IMR-90 (cell line): ENCODE results near the gene MLLT3. TPM values are rescaled to one million over a fixed set of nuclear protein-coding genes. Genes with fewer than 3 reads are reported as not detected.
A peak's percentile ranks its signal among the peaks of the same experiment; 100 is the strongest.

ENCODE experiments used
- ATAC-seq: fragments of 200-7000 bp; cut with Tn5 transposase; 2 replicates; pipeline ENCODE4 v1.9.1; 2020; ENCODE audit warnings: low read depth, mild to moderate bottlenecking, moderate library complexity
- BruUV-seq: library from RNA; stranded (reverse); fragments of 400-500 nt; replicated peaks from 2 replicates; lab custom pipeline; 2021; lab: Mats Ljungman, UMichigan
- CTCF ChIA-PET: fragments of 300-600 bp; formaldehyde crosslinking; extraction: SDS; loops from one replicate; lab custom pipeline; 2021; ENCODE audit warnings: antibody characterized with exemption; lab: Yijun Ruan, JAX
- POLR2A ChIA-PET: fragments of 300-600 bp; sonication (Branson Sonifier 250); formaldehyde crosslinking; loops from one replicate; lab custom pipeline; 2022; ENCODE audit warnings: antibody characterized with exemption; ENCODE audit not compliant: unreplicated experiment; lab: Charles Lee
- DNase-seq: peaks from one replicate; pipeline ENCODE4 v3.0.0; 2013
- H2AFZ ChIP-seq: replicated peaks from 2 replicates; pipeline ENCODE3; 2013; ENCODE audit warnings: low read length, mild to moderate bottlenecking; ENCODE audit not compliant: poor library complexity
- H2AK5ac ChIP-seq: 2 replicates; pipeline ENCODE4 v1.6.1; 2013; ENCODE audit warnings: low read depth, low read length, inconsistent platforms
- H2AK9ac ChIP-seq: replicated peaks from 2 replicates; pipeline ENCODE3; 2013; ENCODE audit warnings: mild to moderate bottlenecking, low read depth, low read length, moderate library complexity; ENCODE audit not compliant: poor library complexity
- H2BK120ac ChIP-seq: 2 replicates; pipeline ENCODE4 v1.6.1; 2013; ENCODE audit warnings: low read depth, low read length, inconsistent platforms
- H2BK15ac ChIP-seq: 3 replicates; pipeline ENCODE4 v1.6.1; 2013; ENCODE audit warnings: low read depth, low read length, inconsistent platforms
- H2BK20ac ChIP-seq: 2 replicates; pipeline ENCODE4 v1.6.1; 2013; ENCODE audit warnings: low read depth, mild to moderate bottlenecking, inconsistent platforms, low read length, moderate library complexity
- H2BK5ac ChIP-seq: 2 replicates; pipeline ENCODE4 v1.6.1; 2013; ENCODE audit warnings: mild to moderate bottlenecking, low read depth, low read length, inconsistent platforms; ENCODE audit not compliant: poor library complexity, severe bottlenecking
- H3K14ac ChIP-seq: replicated peaks from 2 replicates; pipeline ENCODE4 v1.6.1; 2013; ENCODE audit warnings: low read depth, low read length, inconsistent platforms
- H3K18ac ChIP-seq: 2 replicates; pipeline ENCODE4 v1.6.1; 2013; ENCODE audit warnings: low read depth, low read length, control low read depth
- H3K23ac ChIP-seq: 2 replicates; pipeline ENCODE4 v1.6.1; 2013; ENCODE audit warnings: low read depth, low read length, inconsistent platforms
- H3K27ac ChIP-seq: 2 replicates; pipeline ENCODE4 v1.5.1; 2013; ENCODE audit warnings: mild to moderate bottlenecking, control low read depth, low read length; ENCODE audit not compliant: insufficient read depth
- H3K27me3 ChIP-seq: 2 replicates; pipeline ENCODE4 v1.6.1; 2013; ENCODE audit warnings: low read length; ENCODE audit not compliant: control insufficient read depth, insufficient read depth
- H3K36me3 ChIP-seq: 2 replicates; pipeline ENCODE4 v1.6.1; 2013; ENCODE audit warnings: low read length, mixed read lengths; ENCODE audit not compliant: control insufficient read depth, insufficient read depth
- H3K4ac ChIP-seq: 2 replicates; pipeline ENCODE4 v1.6.1; 2013; ENCODE audit warnings: low read depth, low read length, inconsistent platforms
- H3K4me1 ChIP-seq: 2 replicates; pipeline ENCODE4 v1.6.1; 2013; ENCODE audit warnings: low read length, mixed read lengths; ENCODE audit not compliant: control insufficient read depth, insufficient read depth
- H3K4me2 ChIP-seq: 2 replicates; pipeline ENCODE4 v1.6.1; 2013; ENCODE audit warnings: low read depth, mild to moderate bottlenecking, control low read depth, low read length, moderate library complexity
- H3K4me3 ChIP-seq: 2 replicates; pipeline ENCODE4 v1.5.1; 2013; ENCODE audit warnings: low read depth, mild to moderate bottlenecking, control low read depth, low read length, moderate library complexity; ENCODE audit not compliant: insufficient read depth
- H3K56ac ChIP-seq: 2 replicates; pipeline ENCODE4 v1.6.1; 2013; ENCODE audit warnings: low read length, inconsistent platforms; ENCODE audit not compliant: insufficient read depth; ENCODE audit errors: extremely low read depth
- H3K79me1 ChIP-seq, 2 experiments: 2 replicates each; pipeline ENCODE4 v1.6.1; 2013; ENCODE audit warnings: low read length in 2 of 2, inconsistent platforms in 1 of 2, low read depth in 1 of 2
- H3K9ac ChIP-seq: 2 replicates; pipeline ENCODE4 v1.6.1; 2013; ENCODE audit warnings: low read depth, low read length, control low read depth
- H3K9me1 ChIP-seq: 2 replicates; pipeline ENCODE4 v1.6.1; 2013; ENCODE audit warnings: low read length, inconsistent platforms; ENCODE audit not compliant: insufficient read depth
- H3K9me3 ChIP-seq: 2 replicates; pipeline ENCODE4 v1.6.1; 2013; ENCODE audit warnings: low read length; ENCODE audit not compliant: control insufficient read depth, insufficient read depth
- H4K20me1 ChIP-seq: 2 replicates; pipeline ENCODE4 v1.6.1; 2013; ENCODE audit warnings: low read length, inconsistent platforms; ENCODE audit not compliant: insufficient read depth
- H4K5ac ChIP-seq: 2 replicates; pipeline ENCODE4 v1.6.1; 2013; ENCODE audit warnings: mild to moderate bottlenecking, low read depth, low read length, control low read depth
- H4K8ac ChIP-seq, 2 experiments: 2 replicates each; pipeline ENCODE4 v1.6.1; 2013; ENCODE audit warnings: low read depth in 2 of 2, low read length in 2 of 2, control low read depth in 1 of 2, inconsistent platforms in 1 of 2
- H4K91ac ChIP-seq: 2 replicates; pipeline ENCODE4 v1.6.1; 2013; ENCODE audit warnings: low read depth, low read length, inconsistent platforms; ENCODE audit not compliant: insufficient read depth
- BHLHE40 ChIP-seq: fragments of 150-350 bp; IDR thresholded peaks from 2 replicates; pipeline ENCODE4 v1.6.1; 2016; ENCODE audit warnings: mild to moderate bottlenecking, low read depth, low read length
- CEBPB ChIP-seq: IDR thresholded peaks from 2 replicates; pipeline ENCODE4 v1.6.1; 2012; ENCODE audit warnings: low read depth, low read length, improper control_type of control experiment
- FOS ChIP-seq: fragments of 150-350 bp; IDR thresholded peaks from 2 replicates; pipeline ENCODE4 v1.6.1; 2016; ENCODE audit warnings: low read depth, low read length
- MAZ ChIP-seq: IDR thresholded peaks from 2 replicates; pipeline ENCODE4 v1.6.1; 2012; ENCODE audit warnings: low read depth, mild to moderate bottlenecking, low read length, improper control_type of control experiment, moderate library complexity, borderline replicate concordance
- MXI1 ChIP-seq: IDR thresholded peaks from 2 replicates; pipeline ENCODE4 v1.6.1; 2012; ENCODE audit warnings: low read depth, mild to moderate bottlenecking, low read length, moderate library complexity, borderline replicate concordance
- NFE2L2 ChIP-seq: fragments of 150-350 bp; IDR thresholded peaks from 2 replicates; pipeline ENCODE4 v1.6.1; 2016; ENCODE audit warnings: low read depth, mild to moderate bottlenecking, low read length
- RCOR1 ChIP-seq: IDR thresholded peaks from 2 replicates; pipeline ENCODE4 v1.6.1; 2012; ENCODE audit warnings: mild to moderate bottlenecking, low read length, improper control_type of control experiment; ENCODE audit not compliant: insufficient replicate concordance
- RFX5 ChIP-seq: IDR thresholded peaks from 2 replicates; pipeline ENCODE4 v1.8.0; 2012; ENCODE audit warnings: low read depth, mild to moderate bottlenecking, low read length, moderate library complexity
- WGBS, 2 experiments: methylation state at CpG; one replicate each; pipeline versions ENCODE4 v1.1.5 to v1.1.7; 2013; ENCODE audit warnings: missing lambda C conversion rate in 2 of 2; ENCODE audit not compliant: insufficient read length in 1 of 2; ENCODE audit errors: extremely low coverage in 2 of 2; 5-methylcytosine and 5-hydroxymethylcytosine counted together
- dilution Hi-C: fragments of 300-500 bp; cut with HindIII; formaldehyde crosslinking; loops from one replicate; pipeline ENCODE4 v1.14.3; 2018; ENCODE audit warnings: low sequenced_read_pairs; ENCODE audit not compliant: unreplicated experiment
- in situ Hi-C: fragments of 300-500 bp; cut with MboI; formaldehyde crosslinking; loops from 3 replicates; pipeline ENCODE4 v1.14.3; 2019; ENCODE audit warnings: low sequenced_read_pairs, inconsistent platforms, mixed read lengths
- intact Hi-C: fragments of 100-400 bp; cut with micrococcal nuclease; formaldehyde crosslinking; loops from 2 replicates; pipeline ENCODE4 v1.10.0; 2022
- polyA plus RNA-seq, 3 experiments: library from polyadenylated mRNA; depleted of rRNA; stranded (reverse); fragments of >200 nt; gene quantifications; 2 replicates each; pipeline ENCODE4 v1.2.3, GENCODE V29; 2012; ENCODE audit warnings: low replicate concordance in 1 of 3
- total RNA-seq: library from RNA; depleted of rRNA; stranded (reverse); fragments of >200 nt; gene quantifications from 2 replicates; pipeline ENCODE4 v1.2.3, GENCODE V29; 2012
- TF ChIP-seq, protein P1 (sequence below): fragments of 150-350 bp; IDR thresholded peaks from 2 replicates; pipeline ENCODE4 v1.6.1; 2016; ENCODE audit warnings: low read depth, mild to moderate bottlenecking, low read length, moderate library complexity, borderline replicate concordance

The MLLT3 gene
- total and polyA plus RNA-seq, 2 of the 4 experiments (the other 2 are of a cell fraction), result 10.4 to 21.1 TPM

DNA sequence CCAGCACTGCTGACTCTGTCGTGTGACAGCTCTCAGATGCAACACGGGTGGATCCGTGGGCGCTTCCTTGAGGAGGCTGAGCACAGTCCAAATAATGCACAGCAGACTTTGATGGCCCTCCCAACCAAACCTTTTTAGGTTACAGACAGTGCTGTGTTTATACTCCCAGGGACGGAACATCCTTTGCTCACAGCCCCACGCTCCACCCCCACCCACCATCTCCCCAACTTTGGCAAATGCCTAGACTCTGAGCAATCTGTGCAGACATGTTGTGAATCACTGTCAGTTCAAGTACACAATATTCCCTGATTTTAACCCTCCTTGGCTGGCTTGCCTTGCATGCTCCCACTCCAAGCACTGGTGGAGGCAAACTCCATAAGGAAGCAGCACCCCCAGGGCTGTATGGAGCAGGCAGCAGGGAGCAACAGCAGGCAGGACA, 324.6 kb downstream of the MLLT3 start:
- Histone ChIP-seq H3K23ac (peak overlapping the region; percentile 94; the same call in 1 of the 2 replicates), H3K4me3 (no peak overlapping the region), H3K14ac (peak overlapping the region; percentile 96), H3K18ac (peak overlapping the region; percentile 51; the same call in 1 of the 2 replicates), H2BK5ac (peak overlapping the region; percentile 81), H3K56ac (peak overlapping the region; percentile 86), H3K27ac (peak overlapping the region; percentile 36), H3K9me3 (no peaks in the 10 kb centered on the region), H3K27me3 (no peaks in the 10 kb centered on the region), H4K5ac (no peak overlapping the region), H2BK20ac (peak overlapping the region; percentile 98), H2AFZ (peak overlapping the region; percentile 87), H2BK120ac (peak overlapping the region; percentile 99), H3K9ac (no peak overlapping the region; the same call in 1 of the 2 replicates), H3K4me2 (peak overlapping the region; percentile 18), H2AK9ac (peak overlapping the region; percentile 82), H3K36me3 (no peaks in the 10 kb centered on the region), H3K4ac (peak overlapping the region; percentile 99), H4K91ac (peak overlapping the region; percentile 96), H4K8ac (peak overlapping the region; percentile 88 to 91), H2AK5ac (peak overlapping the region; percentile 92), H3K9me1 (peaks cover 11% of the 10 kb centered on the region), H2BK15ac (peak overlapping the region; percentile 96; the same call in 2 of the 3 replicates), H3K79me1 (no peaks in the 10 kb centered on the region), H3K4me1 (peaks cover 5% of the 10 kb centered on the region), H4K20me1 (no peaks in the 10 kb centered on the region)
- DNase-seq (peak; percentile 88), ATAC-seq (peak; percentile 98)
- ChIA-PET CTCF (no interaction called here), POLR2A (interaction anchor here (0.6 kb wide), 1 partner anchor 1085 kb away, joined by 7 read pairs; no protein-coding TSS in a partner anchor)
- dilution Hi-C loops (no loop called here), intact Hi-C loops (no loop called here), in situ Hi-C loops (no loop called here)
- BruUV-seq, result no TSS peak
- TF ChIP-seq MAZ, result peak; percentile 75; the same call in 1 of the 2 replicates
- no peak for TF ChIP-seq NFE2L2
- 0 out of 2 replicates have a peak, but pooled peaks have one; percentile 39 for TF ChIP-seq MXI1
- TF ChIP-seq, protein P1, sequence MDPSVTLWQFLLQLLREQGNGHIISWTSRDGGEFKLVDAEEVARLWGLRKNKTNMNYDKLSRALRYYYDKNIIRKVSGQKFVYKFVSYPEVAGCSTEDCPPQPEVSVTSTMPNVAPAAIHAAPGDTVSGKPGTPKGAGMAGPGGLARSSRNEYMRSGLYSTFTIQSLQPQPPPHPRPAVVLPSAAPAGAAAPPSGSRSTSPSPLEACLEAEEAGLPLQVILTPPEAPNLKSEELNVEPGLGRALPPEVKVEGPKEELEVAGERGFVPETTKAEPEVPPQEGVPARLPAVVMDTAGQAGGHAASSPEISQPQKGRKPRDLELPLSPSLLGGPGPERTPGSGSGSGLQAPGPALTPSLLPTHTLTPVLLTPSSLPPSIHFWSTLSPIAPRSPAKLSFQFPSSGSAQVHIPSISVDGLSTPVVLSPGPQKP, result no peak
- TF ChIP-seq RFX5, result no peak
- peak; percentile 84 for TF ChIP-seq FOS
- peak; percentile 73 for TF ChIP-seq RCOR1
- TF ChIP-seq BHLHE40, result peak; percentile 43
- peak; percentile 55 for TF ChIP-seq CEBPB
- 0% methylated on average over 1 of the region's 6 CpGs; no CpG with 5 or more reads in 1 of the 2 experiments for WGBS, 2 experiments
